ENCODE measurements around the gene H3-3A.

DNA sequence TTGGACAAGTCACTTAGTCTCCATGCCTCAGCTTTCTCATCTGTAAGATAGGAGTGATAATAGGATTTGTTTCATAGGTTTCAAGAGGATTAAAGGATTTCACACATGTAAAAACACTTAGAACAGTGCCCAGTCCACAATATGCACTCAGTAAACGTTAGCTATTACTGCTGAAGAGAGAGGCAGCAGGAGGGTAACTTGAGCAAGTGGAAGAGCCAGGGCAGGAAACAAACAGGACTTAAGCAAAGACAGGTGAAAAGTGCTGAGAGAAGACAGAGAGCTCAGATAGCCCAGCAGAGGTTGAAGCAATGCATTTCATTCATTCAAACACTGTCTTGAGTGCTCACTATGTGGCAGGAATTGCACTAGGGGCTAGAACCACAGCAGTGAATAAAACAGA, 21.1 kb upstream of the H3-3A start:
- TF ChIP-seq CTCF (IDR thresholded peaks at IDR 0.05): no peak
- TF ChIP-seq POLR2A (IDR thresholded peaks at IDR 0.05): no peak

Measured in transverse colon (tissue), 3 donors.